GM21737 (cell line): ENCODE measurements around the gene TENT4A.
"Not testable (repeated sequence)": the region's sequence is repeated elsewhere in the genome, so short reads cannot be mapped to it uniquely, and the experiment has no call there.

Experiments used
- ATAC-seq: cut with Tn5 transposase; IDR thresholded peaks from one replicate; pipeline ENCODE4 v1.9.1; 2021; ENCODE audit warnings: mild to moderate bottlenecking, moderate library complexity; ENCODE audit not compliant: unreplicated experiment

TENT4A gene

GRCh38 chr5:6713274-6714225, at the start of gene TENT4A:
Gene TENT4A, plus strand, starts transcription at chr5:6713432. Its CDS starts 552 bp downstream, at chr5:6713984.
- peak; percentile 3 for ATAC-seq

DNA sequence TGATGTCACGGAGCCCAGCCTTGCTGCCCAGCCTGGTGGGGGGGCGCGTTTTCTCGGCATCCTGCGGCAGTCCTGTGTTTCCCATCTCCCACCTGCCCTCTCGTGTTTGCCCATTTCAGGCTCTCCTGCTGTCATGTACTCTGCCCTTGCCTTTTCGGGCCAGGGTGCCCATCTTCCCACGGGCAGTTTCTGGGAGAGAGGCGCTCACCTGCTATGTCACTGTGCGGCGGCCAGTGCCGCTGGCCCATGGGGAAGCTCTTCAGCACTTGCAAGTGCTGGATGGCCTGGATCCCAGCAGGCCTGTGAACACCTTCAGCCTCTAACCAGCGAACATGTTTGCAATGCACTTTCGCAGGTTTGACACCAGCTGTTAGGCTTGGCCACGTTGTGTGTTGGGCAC, 46.5 kb upstream of the TENT4A start:
- ATAC-seq = no peak

DNA sequence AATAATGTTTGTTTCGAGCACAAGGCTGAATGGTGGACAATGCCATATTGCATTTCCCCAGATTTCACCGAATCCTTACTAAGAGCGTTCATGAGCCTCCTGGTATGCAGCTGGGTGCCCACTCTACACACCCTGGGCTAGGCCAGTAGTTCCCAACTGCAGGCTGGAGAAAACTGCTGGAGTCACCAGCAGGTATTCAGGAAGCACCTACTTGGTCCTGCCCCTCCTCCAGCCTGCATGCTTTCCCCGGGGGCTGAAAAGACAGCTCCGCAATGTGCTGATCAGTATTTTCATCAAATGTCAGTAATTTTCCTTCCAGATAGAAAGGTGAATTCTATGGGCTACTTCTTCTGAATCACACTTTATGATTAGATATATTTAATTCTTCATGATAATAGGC, 45.6 kb upstream of the TENT4A start:
- ATAC-seq = no peak

DNA sequence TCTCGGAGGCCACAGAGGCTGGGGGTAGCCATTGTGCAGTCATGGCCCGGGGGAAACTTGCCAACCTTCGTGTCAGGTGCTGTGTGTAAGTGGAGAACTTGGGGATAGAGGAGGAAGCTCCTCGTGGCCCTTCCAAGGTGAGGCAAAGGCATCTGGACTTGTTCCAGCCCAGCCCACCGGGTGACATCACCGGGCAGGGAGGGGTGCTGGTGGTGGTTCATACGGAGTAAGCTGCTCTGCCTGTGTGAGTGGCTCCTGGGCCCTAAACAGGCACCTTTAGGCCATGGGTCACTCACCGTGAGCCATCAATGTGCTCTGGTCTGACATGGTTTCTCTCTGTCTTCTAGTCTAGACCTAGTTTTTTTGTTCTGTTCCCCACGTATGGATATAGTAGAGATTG, 44.5 kb upstream of the TENT4A start:
- not testable (repeated sequence) for ATAC-seq

DNA sequence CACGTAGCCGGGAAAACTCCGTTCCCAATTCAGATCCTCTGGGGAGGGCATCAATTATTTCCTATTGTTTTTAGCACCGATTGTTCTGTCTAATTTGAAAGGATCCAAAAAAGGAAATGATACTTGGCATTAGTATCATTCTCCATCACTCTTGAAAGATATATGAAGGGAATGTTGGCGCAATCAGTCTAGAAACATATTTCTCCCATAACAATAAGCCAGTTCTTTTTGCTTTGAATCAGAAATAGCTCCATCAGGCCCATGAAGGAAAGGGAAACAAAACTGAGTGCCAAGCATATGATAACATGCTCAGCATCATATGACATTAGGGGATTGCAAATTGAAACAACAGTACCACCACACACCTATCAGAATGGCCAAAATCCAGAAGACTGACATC, 40.2 kb upstream of the TENT4A start:
- ATAC-seq = no peak

DNA sequence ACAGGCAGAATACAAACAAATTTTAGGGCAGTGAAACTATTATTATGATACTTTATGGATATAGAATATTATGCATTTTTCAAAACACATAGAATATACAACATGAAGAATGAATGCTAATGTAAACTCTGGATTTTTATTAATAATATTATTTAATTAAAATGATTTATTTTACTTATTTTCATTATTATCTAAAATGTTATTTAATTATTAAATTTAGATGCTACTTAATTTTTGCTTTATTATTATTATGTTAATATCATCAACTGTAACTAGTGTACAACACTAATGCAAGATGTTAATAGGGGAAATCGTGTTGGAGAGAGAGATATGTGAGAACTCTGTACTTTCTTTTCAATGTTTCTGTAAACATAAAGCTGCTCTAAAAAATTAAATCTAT, 39.3 kb upstream of the TENT4A start:
- ATAC-seq = no peak

- no peak for ATAC-seq
These were observed 38.8 kb upstream of the TENT4A start for GRCh38 chr5:6674421-6674820.

- no peak for ATAC-seq
These were observed 38.3 kb upstream of the TENT4A start for GRCh38 chr5:6674886-6675285.

DNA sequence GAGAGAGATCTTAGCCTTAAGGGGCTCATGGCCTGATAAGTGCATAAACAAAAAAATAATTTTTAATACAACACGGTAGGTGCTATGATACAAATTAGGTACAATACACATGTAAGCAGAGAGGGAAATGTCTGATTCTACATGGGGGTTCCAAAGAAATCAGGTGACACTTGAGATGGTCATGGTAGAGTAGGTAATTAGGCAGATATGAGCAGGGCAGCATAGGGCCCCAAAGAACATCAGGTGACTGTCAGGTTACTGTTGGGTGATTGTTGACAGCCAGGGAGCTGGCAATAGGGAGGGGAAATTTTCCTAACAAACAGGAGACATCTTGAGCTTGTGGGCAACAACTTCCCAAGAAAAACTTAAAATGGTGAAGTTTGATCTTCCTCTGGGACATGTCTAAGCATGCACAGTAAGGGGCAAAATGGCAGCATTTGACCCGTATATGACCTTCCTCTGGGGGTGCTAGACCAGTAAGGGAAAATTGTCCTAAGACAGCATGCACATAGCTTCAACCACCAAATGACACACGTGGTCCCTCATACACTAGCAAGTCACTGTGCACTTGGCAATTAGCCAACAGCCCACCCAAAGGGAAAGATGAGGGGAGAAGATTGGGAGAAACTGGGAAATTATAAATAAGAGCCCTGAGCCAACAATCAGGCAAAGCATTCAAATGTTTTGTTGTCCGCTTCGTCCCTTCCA, 37.3 kb upstream of the TENT4A start:
- no peak for ATAC-seq

DNA sequence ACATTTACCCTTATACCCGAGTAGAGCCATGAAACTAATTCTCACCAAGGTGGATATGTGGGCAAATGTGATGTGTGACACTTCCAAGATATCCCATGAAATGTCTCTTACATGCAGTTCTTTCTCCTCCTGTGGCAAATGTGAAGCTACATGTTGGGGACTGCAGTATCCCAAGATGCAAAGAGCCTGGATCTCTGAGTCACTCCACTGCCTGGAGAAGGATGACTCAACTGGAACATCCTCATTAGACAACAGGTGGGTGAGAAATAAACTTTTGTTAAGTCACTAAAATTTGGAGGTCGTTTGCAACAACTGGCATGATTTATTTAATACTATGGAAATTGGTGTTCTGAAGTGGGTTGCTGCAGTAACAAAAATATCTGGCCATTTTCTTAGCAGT, 36.5 kb upstream of the TENT4A start:
- no peak for ATAC-seq

- no peak for ATAC-seq
These were observed 34.8 kb upstream of the TENT4A start for GRCh38 chr5:6678385-6678784.

DNA sequence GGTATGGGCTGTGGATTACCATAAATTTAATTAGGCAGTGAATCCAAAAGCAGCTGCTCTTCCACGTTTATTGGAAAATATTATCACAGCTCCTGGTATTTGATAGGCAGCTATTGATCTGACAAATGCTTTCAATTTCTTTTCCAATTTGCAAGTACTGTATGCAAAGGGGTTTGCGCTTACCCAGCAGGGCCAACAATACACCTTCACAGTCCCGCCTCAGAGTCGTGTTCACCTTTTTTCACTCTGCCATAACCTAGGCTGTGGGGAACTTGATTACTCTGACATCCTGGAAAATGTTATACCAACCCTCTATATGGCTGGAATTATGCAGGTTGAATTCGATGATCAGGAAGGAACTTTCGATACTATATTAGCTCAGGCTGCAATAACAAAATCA, 32.3 kb upstream of the TENT4A start:
- ATAC-seq = no peak

GRCh38 chr5:6681682-6682081, 31.6 kb upstream of the TENT4A start:
- ATAC-seq = no peak

- ATAC-seq = no peak
These were observed 31.0 kb upstream of the TENT4A start for GRCh38 chr5:6682239-6682638.

- ATAC-seq = no peak
These were observed 30.0 kb upstream of the TENT4A start for GRCh38 chr5:6683241-6683640.

DNA sequence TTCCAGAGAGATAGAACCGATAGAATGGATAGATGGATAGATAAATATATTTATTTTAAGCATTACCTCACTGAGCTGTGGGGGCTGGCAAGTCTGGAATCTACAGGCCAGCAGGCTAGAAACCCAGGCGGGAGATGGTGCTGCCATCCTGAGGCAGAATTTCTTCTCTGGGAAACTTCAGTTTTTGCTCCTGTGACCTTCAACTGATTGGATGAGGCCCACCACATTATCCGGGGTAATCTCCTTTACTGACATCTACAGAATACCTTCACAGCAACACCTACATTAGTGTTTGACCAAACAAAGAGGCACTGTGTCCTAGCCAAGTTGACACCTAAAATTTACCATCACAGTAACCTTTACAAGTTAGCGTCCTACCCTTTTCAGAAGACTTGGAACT, 29.2 kb upstream of the TENT4A start:
- ATAC-seq = no peak

- ATAC-seq = no peak
These were observed 26.7 kb upstream of the TENT4A start for GRCh38 chr5:6686501-6686900.

DNA sequence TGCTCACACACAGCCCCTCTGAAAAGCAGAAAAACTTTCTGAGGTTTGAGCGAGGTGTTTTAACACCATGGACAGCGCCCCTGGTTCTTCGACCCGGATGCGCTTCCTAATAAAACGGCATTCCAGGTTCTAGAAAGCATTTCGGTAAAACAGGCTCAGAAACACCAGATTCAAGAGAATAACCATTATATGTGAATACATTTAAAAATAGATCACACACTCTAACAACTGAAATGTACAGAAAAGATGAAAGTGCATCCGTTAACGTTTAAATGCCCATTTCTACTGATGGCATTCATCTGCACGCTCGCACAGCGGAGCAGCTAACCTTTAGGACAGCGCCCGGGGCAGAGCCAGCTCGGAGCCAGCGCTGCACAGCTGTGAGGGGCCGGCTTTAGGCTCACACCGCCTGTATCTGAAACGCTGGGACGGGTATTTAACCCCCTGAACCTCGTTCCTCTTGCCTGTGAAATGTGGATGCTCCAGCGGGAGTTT, 26.3 kb upstream of the TENT4A start:
- ATAC-seq = no peak

- no peak for ATAC-seq
These were observed 25.7 kb upstream of the TENT4A start for GRCh38 chr5:6687505-6687904.

- no peak for ATAC-seq
These were observed 20.3 kb upstream of the TENT4A start for GRCh38 chr5:6692906-6693305.

DNA sequence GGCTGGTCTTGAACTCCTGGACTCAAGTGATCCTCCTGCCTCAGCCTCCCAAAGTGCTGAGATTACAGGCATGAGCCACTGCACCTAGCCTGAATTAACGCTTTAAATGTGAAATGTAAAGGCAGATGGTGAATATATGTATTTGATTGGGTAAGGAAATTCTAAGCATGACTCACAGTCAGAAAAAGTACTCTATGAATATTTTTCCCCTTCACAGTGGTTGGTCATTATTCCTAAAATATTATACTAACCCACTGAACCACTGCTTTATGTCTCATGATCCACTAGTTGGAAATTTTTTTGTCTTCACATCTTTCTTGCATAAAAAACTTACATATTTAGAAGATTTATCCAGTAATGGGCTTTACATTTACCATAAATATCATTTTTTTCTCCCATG, 14.5 kb upstream of the TENT4A start:
- ATAC-seq = no peak

DNA sequence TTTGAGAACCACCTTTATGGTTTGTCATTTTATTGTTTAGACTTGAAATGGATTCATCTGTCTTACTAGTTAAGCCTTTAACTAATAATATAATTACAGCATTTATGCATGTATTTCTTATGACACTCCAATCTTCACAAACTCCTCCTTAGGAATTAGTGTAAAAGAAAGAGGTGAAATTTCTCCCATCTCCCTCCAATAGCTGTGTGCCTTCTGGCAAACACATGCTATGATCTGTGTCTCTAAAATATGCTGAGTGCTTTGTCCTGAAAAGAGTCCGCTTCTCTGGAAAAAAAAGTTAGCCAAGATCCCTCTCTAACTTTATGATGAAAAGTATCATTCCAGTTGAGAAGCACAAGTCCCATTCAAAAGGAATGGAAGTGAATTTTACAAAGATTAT, 13.9 kb upstream of the TENT4A start:
- no peak for ATAC-seq
